ENCODE data around the gene SPIRE2.
A peak's percentile ranks its signal among the peaks of the same experiment; 100 is the strongest.
"Not testable (repeated sequence)": the region's sequence is repeated elsewhere in the genome, so short reads cannot be mapped to it uniquely, and the experiment has no call there.

Gene SPIRE2, protein sequence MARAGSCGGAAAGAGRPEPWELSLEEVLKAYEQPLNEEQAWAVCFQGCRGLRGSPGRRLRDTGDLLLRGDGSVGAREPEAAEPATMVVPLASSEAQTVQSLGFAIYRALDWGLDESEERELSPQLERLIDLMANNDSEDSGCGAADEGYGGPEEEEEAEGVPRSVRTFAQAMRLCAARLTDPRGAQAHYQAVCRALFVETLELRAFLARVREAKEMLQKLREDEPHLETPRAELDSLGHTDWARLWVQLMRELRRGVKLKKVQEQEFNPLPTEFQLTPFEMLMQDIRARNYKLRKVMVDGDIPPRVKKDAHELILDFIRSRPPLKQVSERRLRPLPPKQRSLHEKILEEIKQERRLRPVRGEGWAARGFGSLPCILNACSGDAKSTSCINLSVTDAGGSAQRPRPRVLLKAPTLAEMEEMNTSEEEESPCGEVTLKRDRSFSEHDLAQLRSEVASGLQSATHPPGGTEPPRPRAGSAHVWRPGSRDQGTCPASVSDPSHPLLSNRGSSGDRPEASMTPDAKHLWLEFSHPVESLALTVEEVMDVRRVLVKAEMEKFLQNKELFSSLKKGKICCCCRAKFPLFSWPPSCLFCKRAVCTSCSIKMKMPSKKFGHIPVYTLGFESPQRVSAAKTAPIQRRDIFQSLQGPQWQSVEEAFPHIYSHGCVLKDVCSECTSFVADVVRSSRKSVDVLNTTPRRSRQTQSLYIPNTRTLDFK

DNA sequence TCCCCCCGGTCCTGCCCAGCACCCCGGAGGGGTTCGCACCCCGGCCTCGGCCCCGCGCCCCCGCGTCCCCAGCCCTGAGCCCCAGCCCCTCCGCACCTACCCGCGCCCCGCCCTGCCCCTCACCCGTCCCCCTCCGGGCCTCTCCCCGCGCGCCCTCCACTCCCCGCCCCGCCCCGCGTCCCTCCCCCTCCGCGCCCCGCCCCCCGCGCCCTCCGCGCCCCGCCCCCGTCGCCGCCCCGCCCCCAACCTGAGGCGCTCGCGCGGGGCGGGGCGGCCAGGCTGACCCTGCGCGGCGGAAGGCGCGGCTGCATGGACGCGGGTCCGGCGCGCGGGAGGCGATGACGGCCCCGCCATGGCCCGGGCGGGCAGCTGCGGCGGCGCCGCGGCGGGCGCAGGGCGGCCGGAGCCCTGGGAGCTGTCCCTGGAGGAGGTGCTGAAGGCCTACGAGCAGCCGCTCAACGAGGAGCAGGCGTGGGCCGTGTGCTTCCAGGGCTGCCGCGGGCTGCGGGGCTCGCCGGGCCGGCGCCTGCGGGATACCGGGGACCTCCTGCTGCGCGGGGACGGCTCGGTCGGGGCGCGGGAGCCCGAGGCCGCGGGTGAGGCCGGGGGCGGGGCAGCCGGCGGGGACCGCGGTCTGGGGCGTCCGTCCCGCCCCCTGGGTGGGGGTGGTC, at the start of gene SPIRE2:
TSS of gene SPIRE2 (plus strand) at position 277 of the 671 bp plus-strand sequence. CDS start at position 353, 76 bp downstream.
- Histone ChIP-seq H3K4me3 (peak within 1 kb of the TSS; percentile 9 to 52 (median 42)), H3K27ac (peak within 1 kb of the TSS in 6 of 21 experiments; percentile 13 to 68 (median 60))

DNA sequence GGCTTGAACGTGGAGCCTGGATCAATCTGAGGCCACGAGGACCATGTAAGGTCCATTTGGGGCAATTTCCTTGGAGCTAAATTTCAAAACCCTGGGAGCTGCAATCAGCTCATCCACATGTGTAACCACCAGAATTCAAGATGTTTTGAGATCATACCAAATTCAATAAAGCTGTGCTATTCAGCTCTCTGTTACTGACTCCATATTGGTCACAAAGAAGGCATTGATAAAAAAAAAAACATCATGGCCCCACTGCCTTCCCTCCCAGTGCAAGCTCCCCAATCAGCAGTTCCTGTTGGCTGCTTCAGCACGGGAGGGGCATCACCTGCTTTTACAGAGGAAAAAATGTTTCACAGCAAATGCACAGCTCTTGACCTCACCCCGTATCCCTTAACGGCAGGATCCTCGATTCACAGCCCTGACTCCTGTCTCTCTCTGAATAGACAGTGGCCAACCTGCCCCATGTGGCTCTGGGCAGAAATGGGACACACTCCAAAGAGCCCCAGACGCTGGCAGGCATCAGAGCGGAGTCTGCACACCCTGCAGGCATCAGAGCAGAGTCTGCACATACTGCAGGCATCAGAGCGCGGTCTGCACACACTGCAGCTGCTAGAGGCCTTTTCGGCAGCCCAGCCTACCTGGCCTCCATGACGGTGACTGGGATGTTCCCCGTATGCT, 48.9 kb upstream of the SPIRE2 start:
- Histone ChIP-seq H3K27ac (no peak overlapping the region), H3K4me3 (no peak overlapping the region)

DNA sequence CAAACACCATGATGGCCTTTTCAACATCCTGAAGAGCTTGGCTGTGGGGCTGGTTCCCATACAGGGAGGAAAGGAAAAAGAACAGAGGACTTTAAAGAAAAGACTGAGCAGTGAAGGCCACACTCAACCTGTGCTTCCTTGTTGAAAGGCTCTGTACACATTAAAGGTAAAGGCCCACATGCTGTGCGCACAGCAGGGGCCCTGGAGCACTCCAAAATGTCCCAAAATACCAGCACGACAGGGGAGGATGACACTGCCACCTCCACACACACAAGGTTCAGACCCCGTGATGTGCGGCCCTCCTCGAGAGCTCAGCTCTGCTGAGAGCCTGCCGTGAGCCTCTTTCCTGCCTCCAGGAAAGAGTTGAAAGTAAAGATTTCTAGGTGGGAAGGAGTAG, 48.4 kb upstream of the SPIRE2 start:
- no peak overlapping the region for H3K4me3 ChIP-seq
- no peak overlapping the region for H3K27ac ChIP-seq

DNA sequence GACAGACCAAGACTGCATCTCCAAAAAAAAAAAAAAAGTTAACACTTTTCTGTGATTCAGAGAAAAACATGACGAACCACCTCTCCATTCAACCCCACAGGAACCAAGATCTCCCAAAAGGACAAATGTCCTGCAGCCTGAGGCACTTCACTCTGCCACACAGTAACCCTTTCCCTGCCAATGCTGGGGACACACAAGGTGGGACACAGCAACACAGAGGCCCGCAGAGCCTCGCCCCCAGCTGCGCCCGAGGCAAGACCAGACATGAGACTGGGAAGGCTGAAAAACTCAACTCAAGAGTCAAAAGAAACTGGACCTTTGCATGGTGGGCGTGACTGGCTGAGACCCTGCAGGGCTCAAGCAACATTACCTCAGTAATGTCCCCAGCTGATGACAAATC, 45.8 kb upstream of the SPIRE2 start:
- Histone ChIP-seq H3K27ac (no peak overlapping the region), H3K4me3 (no peak overlapping the region)

DNA sequence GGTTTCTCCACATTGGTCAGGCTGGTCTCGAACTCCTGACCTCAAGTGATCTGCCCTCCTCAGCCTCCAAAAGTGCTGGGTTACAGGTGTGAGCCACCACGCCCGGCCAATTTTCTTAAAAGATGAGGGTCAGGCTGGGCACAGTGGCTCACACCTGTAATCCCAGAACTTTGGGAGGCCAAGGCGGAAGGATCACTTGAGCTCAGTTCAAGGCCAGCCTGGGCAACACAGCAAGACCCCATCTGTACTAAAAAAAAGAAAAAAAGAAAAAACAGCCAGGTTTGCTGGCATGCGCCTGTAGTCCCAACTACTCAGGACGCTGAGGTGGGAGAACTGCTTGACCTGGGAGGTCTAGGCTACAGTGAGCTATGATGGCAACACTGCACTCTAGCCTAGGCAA, 44.3 kb upstream of the SPIRE2 start:
- not testable (repeated sequence) for H3K27ac ChIP-seq

DNA sequence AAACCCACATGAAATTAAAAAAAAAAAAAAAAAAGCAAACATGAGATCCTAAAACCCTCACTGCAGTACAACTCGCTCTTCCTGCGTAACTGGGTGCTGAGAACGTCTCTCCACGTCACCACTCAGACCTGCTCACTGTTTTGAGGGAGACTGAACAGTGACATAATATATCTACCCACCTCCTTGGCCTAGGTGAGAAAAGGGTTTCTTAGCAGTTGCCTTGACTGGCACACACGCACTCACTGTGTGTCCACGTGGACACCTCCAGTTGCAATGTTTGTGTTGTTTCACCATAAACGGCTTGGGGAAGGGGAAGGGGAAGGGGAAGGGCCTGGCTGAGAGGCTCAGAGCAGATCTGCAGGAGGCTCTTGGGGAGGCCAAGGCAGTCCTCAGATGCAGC, 43.9 kb upstream of the SPIRE2 start:
- H3K27ac ChIP-seq: no peak overlapping the region
- no peak overlapping the region for H3K4me3 ChIP-seq

More for the DNA sequence above, 44.3 kb upstream of the SPIRE2 start:
- H3K4me3 ChIP-seq: not testable (repeated sequence)

DNA sequence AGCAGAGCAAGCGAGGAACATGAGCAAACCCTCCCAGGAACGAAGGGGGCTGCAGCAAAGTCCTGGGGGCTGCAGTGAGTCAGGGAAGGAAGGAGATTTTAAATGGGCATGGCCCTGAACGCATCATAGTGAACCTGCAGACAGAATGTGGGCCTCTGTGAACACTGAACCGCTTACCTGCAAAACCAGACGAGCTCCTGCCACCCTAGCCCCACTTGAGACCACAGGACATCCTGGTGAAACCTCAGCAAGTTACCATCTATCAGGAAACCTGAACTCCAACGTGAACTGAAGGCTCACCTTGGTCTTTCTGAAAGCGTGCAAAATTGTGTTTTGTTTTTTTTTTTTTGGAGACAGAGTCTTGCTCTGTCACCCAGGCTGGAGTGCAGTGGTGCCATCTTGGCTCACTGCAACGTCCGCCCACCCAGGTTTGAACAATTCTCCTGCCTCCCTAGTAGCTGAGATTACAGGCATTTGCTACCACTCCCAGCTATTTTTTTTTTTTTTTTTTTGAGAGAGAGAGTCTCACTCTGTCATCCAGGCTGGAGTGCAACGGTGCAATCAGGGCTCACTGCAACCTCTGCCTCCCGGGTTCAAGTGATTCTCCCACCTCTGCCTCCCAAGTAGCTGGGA, 42.6 kb upstream of the SPIRE2 start:
- no peak overlapping the region for H3K4me3 ChIP-seq
- H3K27ac ChIP-seq: peak overlapping the region in 3 of 21 experiments; percentile 29 to 61 (median 46)

DNA sequence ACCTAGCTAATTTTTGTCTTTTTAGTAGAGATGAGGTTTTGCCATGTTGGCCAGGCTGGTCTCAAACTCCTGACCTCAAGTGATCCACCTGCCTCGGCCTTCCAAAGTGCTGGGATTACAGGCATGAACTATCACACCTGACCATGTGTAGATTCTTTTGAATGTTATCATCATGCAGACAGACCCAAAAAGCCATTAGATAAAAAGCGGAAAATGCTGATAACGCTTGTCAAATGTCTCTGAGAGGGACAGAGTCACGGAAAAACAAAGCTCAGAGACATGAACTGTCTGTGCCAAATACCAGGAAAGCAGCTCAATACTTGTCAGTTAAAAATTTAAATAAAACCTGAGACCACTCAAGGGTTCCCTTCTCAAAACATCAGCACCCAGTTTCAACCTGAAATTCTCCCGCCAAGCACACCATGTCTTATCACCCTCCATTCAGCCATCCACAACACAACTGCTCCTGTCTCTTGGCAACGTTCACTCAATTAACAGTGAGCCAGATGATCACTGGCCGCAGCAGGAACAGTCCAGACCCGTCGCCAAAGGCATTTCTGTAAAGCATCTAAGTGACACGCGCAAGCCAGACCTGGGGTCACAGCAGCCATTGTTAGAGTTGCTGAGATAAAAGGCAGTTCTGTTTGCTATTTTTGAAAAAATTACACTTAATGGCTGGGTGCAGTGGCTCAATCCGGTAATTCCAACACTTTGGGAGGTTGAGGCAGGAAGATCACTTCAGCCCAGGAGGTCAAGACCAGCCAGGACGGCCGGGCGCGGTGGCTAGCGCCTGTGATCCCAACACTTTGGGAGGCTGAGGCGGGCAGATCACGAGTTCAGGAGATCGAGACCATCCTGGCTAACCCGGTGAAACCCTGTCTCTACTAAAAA, 41.6 kb upstream of the SPIRE2 start:
- Histone ChIP-seq H3K27ac (peak overlapping the region in 1 of 21 experiments; percentile 31), H3K4me3 (no peak overlapping the region)

DNA sequence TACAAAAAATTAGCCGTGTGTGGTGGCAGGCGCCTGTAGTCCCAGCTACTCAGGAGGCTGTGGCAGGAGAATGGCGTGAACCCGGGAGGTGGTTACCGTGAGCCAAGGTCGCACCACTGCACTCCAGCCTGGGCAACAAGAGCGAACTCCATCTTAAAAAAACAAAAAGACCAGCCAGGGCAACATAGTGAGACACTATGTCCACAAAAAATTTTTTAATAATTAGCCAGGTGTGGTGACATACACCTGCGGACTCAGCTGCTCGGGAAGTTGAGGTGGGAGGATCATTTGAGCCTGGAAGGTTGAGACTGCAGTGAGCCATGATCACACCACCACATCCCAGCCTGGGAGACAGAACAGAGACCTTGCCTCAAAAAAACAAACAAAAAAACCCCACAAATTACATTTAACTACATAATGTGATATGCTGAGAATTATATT, 40.9 kb upstream of the SPIRE2 start:
- Histone ChIP-seq H3K27ac (no peak overlapping the region), H3K4me3 (no peak overlapping the region)

DNA sequence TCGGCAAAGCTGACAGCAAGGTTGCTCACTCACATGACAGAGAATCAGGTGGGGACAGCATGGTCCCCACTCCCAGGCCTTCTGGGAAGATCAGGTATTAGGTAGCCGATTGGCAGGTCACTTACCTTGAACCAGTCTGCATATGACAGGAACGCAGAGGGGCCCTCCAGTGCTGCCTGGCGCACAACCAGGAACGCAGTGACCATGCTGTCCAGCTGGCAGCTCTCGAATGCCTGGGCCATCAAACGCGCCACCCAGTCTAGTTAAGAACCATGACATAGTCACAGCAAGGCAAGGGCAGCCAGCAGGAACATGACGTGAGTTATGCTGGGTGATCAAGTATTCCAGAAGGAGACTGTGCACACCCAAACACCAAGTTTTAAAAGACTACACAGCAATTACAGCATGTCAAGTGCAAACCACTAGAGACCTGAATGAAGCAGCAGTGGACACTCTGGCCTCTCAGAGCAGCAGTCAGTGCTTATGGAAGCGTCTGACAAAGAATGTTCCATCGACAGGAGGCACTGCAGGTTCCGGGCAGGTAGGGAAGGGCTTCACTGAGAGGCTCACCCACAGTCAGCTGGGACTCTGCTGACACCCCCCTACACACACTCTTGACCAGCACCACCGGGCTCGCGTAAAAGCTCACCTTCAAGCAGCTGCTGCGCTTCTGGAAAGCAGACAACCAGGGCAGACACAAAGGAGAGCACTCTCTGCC, 36.8 kb upstream of the SPIRE2 start:
- Histone ChIP-seq H3K27ac (no peak overlapping the region), H3K4me3 (no peak overlapping the region)

DNA sequence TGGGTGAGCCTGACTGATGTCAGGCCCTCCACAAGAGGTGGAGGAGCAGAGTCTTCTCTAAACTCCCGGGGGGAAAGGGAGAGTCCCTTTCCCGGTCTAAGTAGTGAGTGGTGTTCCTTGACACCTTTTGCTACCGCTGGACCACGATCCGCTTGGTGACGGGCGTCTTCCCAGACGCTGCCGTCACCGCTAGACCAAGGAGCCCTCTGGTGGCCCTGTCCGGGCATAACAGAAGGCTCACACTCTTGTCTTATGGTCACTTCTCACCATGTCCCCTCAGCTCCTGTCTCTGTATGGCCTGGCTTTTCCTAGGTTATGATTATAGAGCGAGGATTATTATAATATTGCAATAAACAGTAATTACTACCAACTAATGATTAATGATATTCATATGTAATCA, 35.2 kb upstream of the SPIRE2 start:
- not testable (repeated sequence) for H3K27ac ChIP-seq, H3K4me3 ChIP-seq

DNA sequence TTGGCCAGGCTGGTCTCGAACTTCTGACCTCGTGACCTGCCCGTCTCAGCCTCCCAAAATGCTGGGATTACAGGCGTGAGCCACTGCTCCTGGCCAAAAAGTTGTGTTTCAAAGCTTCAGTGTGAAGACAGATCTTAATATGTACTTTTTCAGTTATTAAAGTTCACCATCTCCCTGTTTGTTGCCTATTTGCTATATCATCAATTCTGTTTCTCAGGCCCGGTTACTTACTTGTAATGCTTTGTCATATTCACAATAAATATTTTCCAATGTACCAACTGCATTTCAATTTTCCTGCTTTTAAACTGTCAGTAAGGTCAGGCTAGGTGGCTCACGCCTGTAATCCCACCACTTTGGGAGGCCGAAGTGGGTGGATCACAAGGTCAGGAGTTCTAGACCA, 34.3 kb upstream of the SPIRE2 start:
- Histone ChIP-seq H3K4me3 (no peak overlapping the region), H3K27ac (no peak overlapping the region)

DNA sequence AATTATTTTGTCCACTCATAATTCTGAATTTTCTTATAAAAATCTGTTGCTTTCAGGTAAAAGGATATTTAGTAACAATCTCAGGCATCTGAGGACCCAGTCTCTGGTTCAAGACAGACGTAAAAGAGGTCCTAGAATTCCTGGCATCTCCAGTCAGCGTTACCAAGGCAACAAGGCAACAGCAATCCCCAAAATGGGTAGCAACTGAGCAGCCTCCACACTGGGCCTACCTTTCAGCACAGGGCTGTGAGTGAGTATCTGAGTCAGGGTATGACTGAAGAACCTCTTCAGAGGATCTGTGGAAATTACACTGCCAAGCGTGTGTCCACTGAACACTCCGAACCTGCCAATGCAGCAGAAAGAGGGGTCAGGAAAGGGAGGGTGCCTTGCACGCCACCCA, 32.6 kb upstream of the SPIRE2 start:
- H3K27ac ChIP-seq: no peak overlapping the region
- H3K4me3 ChIP-seq: no peak overlapping the region

DNA sequence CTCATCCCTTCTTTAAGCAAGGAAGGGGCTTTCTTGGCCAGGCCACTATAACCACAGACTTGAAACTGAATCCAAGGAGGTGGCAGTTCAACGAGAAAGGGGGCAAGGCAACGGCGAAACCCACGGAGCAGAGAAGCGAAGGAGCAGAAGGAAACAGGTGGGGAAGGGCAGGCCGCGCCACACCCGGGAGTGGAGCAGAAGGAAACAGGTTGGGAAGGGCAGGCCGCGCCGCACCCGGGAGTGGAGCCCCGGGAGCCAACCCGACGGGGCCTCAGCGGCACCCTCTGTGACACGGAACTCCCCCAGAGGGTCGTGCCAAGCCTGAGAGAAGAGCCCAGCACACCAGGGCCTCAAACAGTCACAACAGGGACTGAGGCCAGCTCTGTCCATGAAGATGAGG, 32.2 kb upstream of the SPIRE2 start:
- Histone ChIP-seq H3K27ac (no peak overlapping the region), H3K4me3 (no peak overlapping the region)

DNA sequence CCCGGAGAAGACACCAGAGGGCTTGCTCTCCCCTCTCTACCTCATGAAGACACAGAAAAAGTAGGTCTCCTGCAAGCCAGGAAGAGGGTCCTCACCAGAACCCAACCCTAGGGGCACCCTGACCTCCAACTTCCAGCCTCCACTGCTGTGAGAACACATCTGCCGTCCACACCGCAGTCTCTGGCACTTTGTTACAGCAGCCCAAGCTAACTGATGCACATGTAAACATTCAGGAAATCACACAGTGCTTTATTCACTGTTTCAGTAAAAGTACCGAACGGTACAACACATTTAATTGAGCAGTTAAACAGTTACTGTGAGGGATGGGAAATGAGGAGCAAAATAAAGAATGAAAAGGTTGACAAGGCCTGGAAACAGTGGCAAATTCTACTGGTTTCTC, 30.1 kb upstream of the SPIRE2 start:
- H3K27ac ChIP-seq: no peak overlapping the region
- no peak overlapping the region for H3K4me3 ChIP-seq

DNA sequence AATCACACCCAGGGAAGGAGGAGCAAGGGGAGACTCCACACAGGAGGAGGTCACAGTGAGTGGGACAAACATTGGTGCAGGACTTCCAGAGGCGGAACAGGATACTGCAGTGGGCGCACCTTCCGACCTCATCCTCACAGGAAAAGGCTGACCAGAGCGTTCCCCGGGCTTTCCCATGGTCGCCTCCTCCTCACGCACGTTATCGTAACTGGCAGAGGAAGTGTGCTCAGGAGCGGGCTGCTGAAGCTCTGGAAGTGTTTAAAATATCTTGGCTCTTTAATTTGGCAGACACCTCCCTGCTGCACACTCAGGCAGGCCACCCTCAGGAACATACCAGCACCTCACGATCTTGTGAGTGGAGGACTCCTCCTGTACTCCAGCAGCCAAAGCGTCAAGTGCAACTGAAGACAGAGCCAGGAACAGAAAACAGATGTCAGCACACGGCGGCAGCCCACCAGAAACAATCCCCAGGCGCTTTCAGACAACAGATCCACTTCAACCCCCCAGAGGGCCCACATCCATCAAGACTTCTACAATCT, 29.4 kb upstream of the SPIRE2 start:
- H3K4me3 ChIP-seq: no peak overlapping the region
- H3K27ac ChIP-seq: no peak overlapping the region

DNA sequence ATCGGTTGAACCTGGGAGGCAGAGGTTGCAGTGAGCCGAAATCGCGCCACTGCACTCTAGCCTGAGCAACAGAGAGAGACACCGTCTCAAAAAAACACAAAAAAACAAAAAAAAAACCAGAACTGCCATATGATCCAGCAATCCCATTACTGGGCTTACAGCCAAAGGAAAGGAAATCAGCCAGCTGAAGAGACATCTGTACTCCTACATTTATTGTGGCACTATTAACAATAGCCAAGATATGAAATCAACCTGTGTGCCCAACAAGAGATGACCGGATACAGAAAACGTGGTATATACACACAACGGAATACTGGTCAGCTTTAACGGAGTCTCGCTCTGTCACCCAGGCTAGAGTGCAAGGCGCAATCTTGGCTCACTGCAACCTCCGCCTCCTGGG, 26.5 kb upstream of the SPIRE2 start:
- Histone ChIP-seq H3K4me3 (no peak overlapping the region), H3K27ac (no peak overlapping the region)
